D721Med (cell line): ENCODE measurements around the gene TRIL.

ENCODE experiments used
- DNase-seq: peaks from one replicate; pipeline ENCODE4 v3.0.0; 2011; ENCODE audit warnings: low spot score; ENCODE audit not compliant: insufficient read length
- FAIRE-seq: peaks from 2 replicates; lab custom pipeline; 2011; peaks lifted over from hg19 to GRCh38; lab: Jason Lieb, UNC
- CTCF ChIP-seq: IDR thresholded peaks from 2 replicates; pipeline ENCODE4 v1.5.1; 2012; ENCODE audit warnings: mild to moderate bottlenecking, control low read depth; ENCODE audit not compliant: insufficient read depth; ENCODE audit errors: missing control alignments

The TRIL gene

GRCh38 chr7:28999895-29000716 lies 42.0 kb upstream of the TRIL start:
- no peak for TF ChIP-seq CTCF
- DNase-seq (no peak), FAIRE-seq (no peak)

GRCh38 chr7:28999427-28999826 lies 41.3 kb upstream of the TRIL start:
- FAIRE-seq (no peak), DNase-seq (no peak)
- no peak for TF ChIP-seq CTCF

- TF ChIP-seq CTCF = no peak
- FAIRE-seq (no peak), DNase-seq (no peak)
Measured at GRCh38 chr7:28998105-28998504, 40.0 kb upstream of the TRIL start.

GRCh38 chr7:28996836-28997235 lies 38.7 kb upstream of the TRIL start:
- TF ChIP-seq CTCF = no peak
- FAIRE-seq (no peak), DNase-seq (no peak)

- FAIRE-seq = no peak
- no peak for TF ChIP-seq CTCF
- no peak for DNase-seq
Measured at GRCh38 chr7:28993371-28993770, 35.2 kb upstream of the TRIL start.

- DNase-seq = no peak
- TF ChIP-seq CTCF = no peak
- FAIRE-seq = no peak
Measured at GRCh38 chr7:28992798-28993197, 34.7 kb upstream of the TRIL start.

- no peak for TF ChIP-seq CTCF
- FAIRE-seq (no peak), DNase-seq (no peak)
Measured at GRCh38 chr7:28990200-28990960, 32.2 kb upstream of the TRIL start.
